ENCODE measurements around the gene SLX1A. TPM values are rescaled to one million over a fixed set of nuclear protein-coding genes. Genes with fewer than 3 reads are reported as not detected.
"Not testable (repeated sequence)": the region's sequence is repeated elsewhere in the genome, so short reads cannot be mapped to it uniquely, and the experiment has no call there.

The SLX1A gene
- total RNA-seq, result 100 to 1,000 TPM; 118 to 327 (median 158) TPM

DNA sequence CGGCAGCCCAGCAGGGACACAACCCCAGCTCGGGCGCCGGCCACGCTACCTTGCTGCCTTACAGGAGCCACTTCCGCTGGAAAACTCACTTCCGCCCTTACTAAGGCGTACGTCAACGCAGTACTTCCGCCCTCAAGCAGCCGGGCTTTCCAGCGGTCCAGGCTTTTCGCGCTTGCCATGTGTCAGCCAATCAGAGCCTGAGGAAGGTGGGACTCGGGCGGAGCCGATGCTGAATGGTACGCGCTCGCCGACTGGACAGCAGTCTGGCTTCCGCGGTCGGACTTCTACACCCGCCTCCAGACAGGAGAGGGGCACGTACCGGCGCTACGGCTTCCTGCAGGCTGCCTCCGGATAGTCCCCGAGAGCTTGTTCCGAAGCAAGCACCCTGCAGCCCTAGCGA, at the start of gene SLX1A, which contains the start of gene BOLA2B:
TSS of gene SLX1A (plus strand) at position 261 of the 400 bp plus-strand sequence. CDS start 210 bp downstream, outside the sequence.
TSS of gene BOLA2B (minus strand) at position 52 of the 400 bp plus-strand sequence. CDS start 71 bp downstream, outside the sequence.
- H3K9me3 ChIP-seq; H3K4me1 ChIP-seq; DNase-seq; intact Hi-C loops (cut with DNase I; ENCODE audit: low total_unique reads); in situ Hi-C loops (cut with MboI; ENCODE audit: low pct_ligation_motif_present in 1 of 4, low pct_unique_long_range_greater_than_20kb in 1 of 4, low sequenced_read_pairs in 3 of 4); H3K27me3 ChIP-seq; H3K36me3 ChIP-seq: not testable (repeated sequence)
- H3K4me3 ChIP-seq, result peak within 1 kb of the TSS; percentile 37 to 57 (median 46)
- whole genome bisulfite sequencing, 2 donors (ENCODE audit: low coverage in 1 of 2), result no CpG with 5 or more reads among the region's 34 CpGs
- H3K27ac ChIP-seq, result peak within 1 kb of the TSS; percentile 69 to 81 (median 74)

GRCh38 chr16:30144017-30144416, 49.7 kb upstream of the SLX1A start:
- Histone ChIP-seq H3K27ac (no peak overlapping the region), H3K4me3 (no peak overlapping the region), H3K36me3 (no peaks in the 10 kb centered on the region), H3K4me1 (peaks cover 0 to 18% (median 16%) of the 10 kb centered on the region in 4 donors), H3K27me3 (no peaks in the 10 kb centered on the region), H3K9me3 (peaks cover 2 to 3% of the 10 kb centered on the region in 2 donors)
- TF ChIP-seq POLR2A (IDR thresholded peaks at IDR 0.05), result no peak
- TF ChIP-seq, protein P1, sequence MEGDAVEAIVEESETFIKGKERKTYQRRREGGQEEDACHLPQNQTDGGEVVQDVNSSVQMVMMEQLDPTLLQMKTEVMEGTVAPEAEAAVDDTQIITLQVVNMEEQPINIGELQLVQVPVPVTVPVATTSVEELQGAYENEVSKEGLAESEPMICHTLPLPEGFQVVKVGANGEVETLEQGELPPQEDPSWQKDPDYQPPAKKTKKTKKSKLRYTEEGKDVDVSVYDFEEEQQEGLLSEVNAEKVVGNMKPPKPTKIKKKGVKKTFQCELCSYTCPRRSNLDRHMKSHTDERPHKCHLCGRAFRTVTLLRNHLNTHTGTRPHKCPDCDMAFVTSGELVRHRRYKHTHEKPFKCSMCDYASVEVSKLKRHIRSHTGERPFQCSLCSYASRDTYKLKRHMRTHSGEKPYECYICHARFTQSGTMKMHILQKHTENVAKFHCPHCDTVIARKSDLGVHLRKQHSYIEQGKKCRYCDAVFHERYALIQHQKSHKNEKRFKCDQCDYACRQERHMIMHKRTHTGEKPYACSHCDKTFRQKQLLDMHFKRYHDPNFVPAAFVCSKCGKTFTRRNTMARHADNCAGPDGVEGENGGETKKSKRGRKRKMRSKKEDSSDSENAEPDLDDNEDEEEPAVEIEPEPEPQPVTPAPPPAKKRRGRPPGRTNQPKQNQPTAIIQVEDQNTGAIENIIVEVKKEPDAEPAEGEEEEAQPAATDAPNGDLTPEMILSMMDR (IDR thresholded peaks at IDR 0.05), result no peak
- no peak for TF ChIP-seq POLR2AphosphoS5 (IDR thresholded peaks at IDR 0.05)
- no peak for TF ChIP-seq EP300 (IDR thresholded peaks at IDR 0.05; ENCODE audit: low read depth)
- in situ Hi-C loops (cut with MboI; ENCODE audit: low pct_ligation_motif_present in 1 of 4, low pct_unique_long_range_greater_than_20kb in 1 of 4, low sequenced_read_pairs in 3 of 4) (no loop called here), intact Hi-C loops (cut with DNase I; ENCODE audit: low total_unique reads) (no loop called here)
- DNase-seq, result no peak

GRCh38 chr16:30144917-30145316, 48.8 kb upstream of the SLX1A start:
- DNase-seq, result no peak
- H3K9me3 ChIP-seq, result peaks cover 9 to 12% of the 10 kb centered on the region in 2 donors
- intact Hi-C loops (cut with DNase I; ENCODE audit: low total_unique reads), result no loop called here
- WGBS, 2 donors (ENCODE audit: low coverage in 1 of 2), result 50 to 63% methylated on average over 1 of the region's 1 CpG
- no peaks in the 10 kb centered on the region for H3K27me3 ChIP-seq
- no peak for TF ChIP-seq EP300 (IDR thresholded peaks at IDR 0.05; ENCODE audit: low read depth)
- TF ChIP-seq, protein P1 (IDR thresholded peaks at IDR 0.05), result no peak
- no peak for TF ChIP-seq POLR2AphosphoS5 (IDR thresholded peaks at IDR 0.05)
- TF ChIP-seq POLR2A (IDR thresholded peaks at IDR 0.05), result no peak
- no peak overlapping the region for H3K27ac ChIP-seq
- H3K4me1 ChIP-seq, result peaks cover 0 to 11% (median 8%) of the 10 kb centered on the region in 4 donors
- no peaks in the 10 kb centered on the region for H3K36me3 ChIP-seq
- H3K4me3 ChIP-seq, result no peak overlapping the region
- in situ Hi-C loops (cut with MboI; ENCODE audit: low pct_ligation_motif_present in 1 of 4, low pct_unique_long_range_greater_than_20kb in 1 of 4, low sequenced_read_pairs in 3 of 4), result no loop called here

GRCh38 chr16:30145657-30146056, 48.0 kb upstream of the SLX1A start:
- intact Hi-C loops (cut with DNase I; ENCODE audit: low total_unique reads) (no loop called here), in situ Hi-C loops (cut with MboI; ENCODE audit: low pct_ligation_motif_present in 1 of 4, low pct_unique_long_range_greater_than_20kb in 1 of 4, low sequenced_read_pairs in 3 of 4) (no loop called here)
- DNase-seq, result no peak
- TF ChIP-seq EP300 (IDR thresholded peaks at IDR 0.05; ENCODE audit: low read depth) (no peak), POLR2AphosphoS5 (IDR thresholded peaks at IDR 0.05) (no peak), POLR2A (IDR thresholded peaks at IDR 0.05) (no peak)
- TF ChIP-seq, protein P1 (IDR thresholded peaks at IDR 0.05), result no peak
- Histone ChIP-seq H3K4me3 (no peak overlapping the region), H3K4me1 (peaks cover 0 to 3% (median 1%) of the 10 kb centered on the region in 4 donors), H3K27me3 (no peaks in the 10 kb centered on the region), H3K27ac (no peak overlapping the region), H3K9me3 (peaks cover 9 to 13% of the 10 kb centered on the region in 2 donors), H3K36me3 (no peaks in the 10 kb centered on the region)
- 39 to 80% methylated on average over 1 of the region's 1 CpG for WGBS, 2 donors (ENCODE audit: low coverage in 1 of 2)

Measured in transverse colon (tissue), 4 donors.